GM19193 (cell line): ENCODE data around the gene TOR4A.

Experiments
- POLR2A ChIP-seq: IDR thresholded peaks from 4 replicates; pipeline ENCODE4 v1.6.1; 2011; ENCODE audit not compliant: insufficient read depth, insufficient read length; ENCODE audit errors: extremely low read depth

The TOR4A gene

GRCh38 chr9:137273611-137274320 lies 3.8 kb upstream of the TOR4A start:
- TF ChIP-seq POLR2A, result no peak

- no peak for TF ChIP-seq POLR2A
Measured at GRCh38 chr9:137275203-137275587, 2.3 kb upstream of the TOR4A start.

- no peak for TF ChIP-seq POLR2A
Measured at GRCh38 chr9:137275588-137276472, 1.7 kb upstream of the TOR4A start.

- no peak for TF ChIP-seq POLR2A
Measured at GRCh38 chr9:137276473-137277328, 825 bp upstream of the TOR4A start.

GRCh38 chr9:137278061-137278701 lies 655 bp downstream of the TOR4A start:
- no peak for TF ChIP-seq POLR2A

- TF ChIP-seq POLR2A, result no peak
Measured at GRCh38 chr9:137278721-137279711, 1.5 kb downstream of the TOR4A start.

GRCh38 chr9:137279741-137280473 lies 2.4 kb downstream of the TOR4A start:
- TF ChIP-seq POLR2A, result no peak

- TF ChIP-seq POLR2A, result no peak
Measured at GRCh38 chr9:137280474-137281344, 3.2 kb downstream of the TOR4A start.

- TF ChIP-seq POLR2A, result no peak
Measured at GRCh38 chr9:137281345-137282116, 4.0 kb downstream of the TOR4A start.

- TF ChIP-seq POLR2A, result no peak
Measured at GRCh38 chr9:137286975-137287383, 9.5 kb downstream of the TOR4A start.

- TF ChIP-seq POLR2A, result no peak
Measured at GRCh38 chr9:137293094-137293481, 15.6 kb downstream of the TOR4A start.
